ENCODE data around the gene NEDD4. TPM values are rescaled to one million over a fixed set of nuclear protein-coding genes. Genes with fewer than 3 reads are reported as not detected.

Gene NEDD4
- total RNA-seq, 1 donor from 2014 or later = 15.6 TPM

- no peak for TF ChIP-seq CTCF (conservative IDR thresholded peaks at IDR 0.05; ENCODE audit: low read depth, low read length)
- peak overlapping the region; percentile 46 for H3K4me3 ChIP-seq (ENCODE audit: low read depth, low read length)
- DNase-seq (ENCODE audit: low read depth) = peak; percentile 74
Measured at GRCh38 chr15:55916666-55917409, 76.6 kb downstream of the NEDD4 start.

GRCh38 chr15:55915876-55916567, 77.4 kb downstream of the NEDD4 start:
- no peak for TF ChIP-seq CTCF (conservative IDR thresholded peaks at IDR 0.05; ENCODE audit: low read depth, low read length)
- peak overlapping the region; percentile 46 for H3K4me3 ChIP-seq (ENCODE audit: low read depth, low read length)
- no peak for DNase-seq (ENCODE audit: low read depth)

GRCh38 chr15:55915221-55915620, 78.2 kb downstream of the NEDD4 start:
- TF ChIP-seq CTCF (conservative IDR thresholded peaks at IDR 0.05; ENCODE audit: low read depth, low read length) = no peak
- DNase-seq (ENCODE audit: low read depth) = no peak
- H3K4me3 ChIP-seq (ENCODE audit: low read depth, low read length) = peak overlapping the region; percentile 46

GRCh38 chr15:55914446-55914845, 79.0 kb downstream of the NEDD4 start:
- TF ChIP-seq CTCF (conservative IDR thresholded peaks at IDR 0.05; ENCODE audit: low read depth, low read length) = no peak
- no peak for DNase-seq (ENCODE audit: low read depth)
- H3K4me3 ChIP-seq (ENCODE audit: low read depth, low read length) = peak overlapping the region; percentile 20

GRCh38 chr15:55912982-55913381, 80.4 kb downstream of the NEDD4 start:
- H3K4me3 ChIP-seq (ENCODE audit: low read depth, low read length) = peak overlapping the region; percentile 17
- TF ChIP-seq CTCF (conservative IDR thresholded peaks at IDR 0.05; ENCODE audit: low read depth, low read length) = no peak
- no peak for DNase-seq (ENCODE audit: low read depth)

- H3K4me3 ChIP-seq (ENCODE audit: low read depth, low read length) = no peak overlapping the region
- DNase-seq (ENCODE audit: low read depth) = no peak
- TF ChIP-seq CTCF (conservative IDR thresholded peaks at IDR 0.05; ENCODE audit: low read depth, low read length) = no peak
Measured at GRCh38 chr15:55909036-55909811, 84.2 kb downstream of the NEDD4 start.

Data from epithelial cell of proximal tubule (primary cell).